Measurements from ENCODE around the gene MCM3AP. TPM values are rescaled to one million over a fixed set of nuclear protein-coding genes. Genes with fewer than 3 reads are reported as not detected.

The MCM3AP gene
- total RNA-seq, 1 donor from 2014 or later, result 67.7 TPM

- no peak for FAIRE-seq
These were observed 1.2 kb downstream of the MCM3AP start for GRCh38 chr21:46284077-46284644.

GRCh38 chr21:46274797-46275390 is 10.5 kb downstream of the MCM3AP start:
- DNase-seq (ENCODE audit: low spot score in 2 of 2) (no peak), FAIRE-seq (no peak)

More at GRCh38 chr21:46284077-46284644, 1.2 kb downstream of the MCM3AP start:
- DNase-seq (ENCODE audit: low spot score in 2 of 2), result no peak

GRCh38 chr21:46273341-46273740 is 12.1 kb downstream of the MCM3AP start:
- DNase-seq (ENCODE audit: low spot score in 2 of 2), result no peak
- no peak for FAIRE-seq

GRCh38 chr21:46269466-46269865 is 15.9 kb downstream of the MCM3AP start:
- DNase-seq (ENCODE audit: low spot score in 2 of 2) (no peak), FAIRE-seq (no peak)

- FAIRE-seq (no peak), DNase-seq (ENCODE audit: low spot score in 2 of 2) (no peak)
These were observed 17.0 kb downstream of the MCM3AP start for GRCh38 chr21:46268371-46268770.

GRCh38 chr21:46266946-46267345 is 18.5 kb downstream of the MCM3AP start:
- no peak for FAIRE-seq

GRCh38 chr21:46265736-46266525 is 19.5 kb downstream of the MCM3AP start:
- DNase-seq (ENCODE audit: low spot score in 2 of 2), result no peak
- no peak for FAIRE-seq

More at GRCh38 chr21:46266946-46267345, 18.5 kb downstream of the MCM3AP start:
- no peak for DNase-seq (ENCODE audit: low spot score in 2 of 2)

GRCh38 chr21:46264690-46265144 is 20.7 kb downstream of the MCM3AP start:
- no peak for DNase-seq (ENCODE audit: low spot score in 2 of 2)
- no peak for FAIRE-seq

- DNase-seq (ENCODE audit: low spot score in 2 of 2), result no peak
- FAIRE-seq, result no peak
These were observed 21.2 kb downstream of the MCM3AP start for GRCh38 chr21:46264046-46264689.

GRCh38 chr21:46256501-46256994 is 28.9 kb downstream of the MCM3AP start:
- no peak for DNase-seq (ENCODE audit: low spot score in 2 of 2)

GRCh38 chr21:46255758-46256337 is 29.6 kb downstream of the MCM3AP start:
- DNase-seq (ENCODE audit: low spot score in 2 of 2) (no peak), FAIRE-seq (no peak)

More at GRCh38 chr21:46256501-46256994, 28.9 kb downstream of the MCM3AP start:
- FAIRE-seq, result no peak

- DNase-seq (ENCODE audit: low spot score in 2 of 2) (no peak), FAIRE-seq (no peak)
These were observed 30.2 kb downstream of the MCM3AP start for GRCh38 chr21:46255166-46255565.

GRCh38 chr21:46254208-46254975 is 31.0 kb downstream of the MCM3AP start:
- FAIRE-seq, result no peak
- DNase-seq (ENCODE audit: low spot score in 2 of 2), result no peak

GRCh38 chr21:46253610-46254124 is 31.7 kb downstream of the MCM3AP start:
- FAIRE-seq (no peak), DNase-seq (ENCODE audit: low spot score in 2 of 2) (no peak)

- DNase-seq (ENCODE audit: low spot score in 2 of 2) (no peak), FAIRE-seq (no peak)
These were observed 32.6 kb downstream of the MCM3AP start for GRCh38 chr21:46252840-46253239.

- FAIRE-seq (no peak), DNase-seq (ENCODE audit: low spot score in 2 of 2) (no peak)
These were observed 35.2 kb downstream of the MCM3AP start for GRCh38 chr21:46250146-46250725.

- FAIRE-seq (no peak), DNase-seq (ENCODE audit: low spot score in 2 of 2) (no peak)
These were observed 36.6 kb downstream of the MCM3AP start for GRCh38 chr21:46248827-46249226.

- FAIRE-seq (no peak), DNase-seq (ENCODE audit: low spot score in 2 of 2) (no peak)
These were observed 37.0 kb downstream of the MCM3AP start for GRCh38 chr21:46248422-46248782.
